GM18873 (cell line): ENCODE results near the gene TAOK2.

Experiments used
- ATAC-seq: cut with Tn5 transposase; IDR thresholded peaks from one replicate; pipeline ENCODE4 v1.9.1; 2021; ENCODE audit warnings: mild to moderate bottlenecking, moderate library complexity, moderate number of reproducible peaks; ENCODE audit not compliant: unreplicated experiment, low FRiP score

TAOK2 gene

DNA sequence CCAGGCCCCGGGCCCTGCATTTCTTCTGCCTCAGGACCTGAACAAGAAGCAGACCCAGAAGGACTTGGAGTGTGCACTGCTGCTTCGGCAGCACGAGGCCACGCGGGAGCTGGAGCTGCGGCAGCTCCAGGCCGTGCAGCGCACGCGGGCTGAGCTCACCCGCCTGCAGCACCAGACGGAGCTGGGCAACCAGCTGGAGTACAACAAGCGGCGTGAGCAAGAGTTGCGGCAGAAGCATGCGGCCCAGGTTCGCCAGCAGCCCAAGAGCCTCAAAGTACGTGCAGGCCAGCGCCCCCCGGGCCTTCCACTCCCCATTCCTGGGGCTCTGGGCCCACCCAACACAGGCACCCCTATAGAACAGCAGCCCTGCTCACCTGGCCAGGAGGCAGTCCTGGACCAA, 12.6 kb downstream of the TAOK2 start:
- no peak for ATAC-seq

DNA sequence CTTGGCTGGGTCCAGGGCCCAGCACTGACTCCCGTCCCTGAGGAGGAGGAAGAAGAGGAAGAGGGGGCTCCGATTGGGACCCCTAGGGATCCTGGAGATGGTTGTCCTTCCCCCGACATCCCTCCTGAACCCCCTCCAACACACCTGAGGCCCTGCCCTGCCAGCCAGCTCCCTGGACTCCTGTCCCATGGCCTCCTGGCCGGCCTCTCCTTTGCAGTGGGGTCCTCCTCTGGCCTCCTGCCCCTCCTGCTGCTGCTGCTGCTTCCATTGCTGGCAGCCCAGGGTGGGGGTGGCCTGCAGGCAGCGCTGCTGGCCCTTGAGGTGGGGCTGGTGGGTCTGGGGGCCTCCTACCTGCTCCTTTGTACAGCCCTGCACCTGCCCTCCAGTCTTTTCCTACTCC, 13.3 kb downstream of the TAOK2 start:
- ATAC-seq, result no peak

DNA sequence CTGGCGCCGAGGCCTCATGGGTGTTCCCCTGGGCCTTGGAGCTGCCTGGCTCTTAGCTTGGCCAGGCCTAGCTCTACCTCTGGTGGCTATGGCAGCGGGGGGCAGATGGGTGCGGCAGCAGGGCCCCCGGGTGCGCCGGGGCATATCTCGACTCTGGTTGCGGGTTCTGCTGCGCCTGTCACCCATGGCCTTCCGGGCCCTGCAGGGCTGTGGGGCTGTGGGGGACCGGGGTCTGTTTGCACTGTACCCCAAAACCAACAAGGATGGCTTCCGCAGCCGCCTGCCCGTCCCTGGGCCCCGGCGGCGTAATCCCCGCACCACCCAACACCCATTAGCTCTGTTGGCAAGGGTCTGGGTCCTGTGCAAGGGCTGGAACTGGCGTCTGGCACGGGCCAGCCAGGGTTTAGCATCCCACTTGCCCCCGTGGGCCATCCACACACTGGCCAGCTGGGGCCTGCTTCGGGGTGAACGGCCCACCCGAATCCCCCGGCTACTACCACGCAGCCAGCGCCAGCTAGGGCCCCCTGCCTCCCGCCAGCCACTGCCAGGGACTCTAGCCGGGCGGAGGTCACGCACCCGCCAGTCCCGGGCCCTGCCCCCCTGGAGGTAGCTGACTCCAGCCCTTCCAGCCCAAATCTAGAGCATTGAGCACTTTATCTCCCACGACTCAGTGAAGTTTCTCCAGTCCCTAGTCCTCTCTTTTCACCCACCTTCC, 13.9 kb downstream of the TAOK2 start:
- ATAC-seq, result no peak

DNA sequence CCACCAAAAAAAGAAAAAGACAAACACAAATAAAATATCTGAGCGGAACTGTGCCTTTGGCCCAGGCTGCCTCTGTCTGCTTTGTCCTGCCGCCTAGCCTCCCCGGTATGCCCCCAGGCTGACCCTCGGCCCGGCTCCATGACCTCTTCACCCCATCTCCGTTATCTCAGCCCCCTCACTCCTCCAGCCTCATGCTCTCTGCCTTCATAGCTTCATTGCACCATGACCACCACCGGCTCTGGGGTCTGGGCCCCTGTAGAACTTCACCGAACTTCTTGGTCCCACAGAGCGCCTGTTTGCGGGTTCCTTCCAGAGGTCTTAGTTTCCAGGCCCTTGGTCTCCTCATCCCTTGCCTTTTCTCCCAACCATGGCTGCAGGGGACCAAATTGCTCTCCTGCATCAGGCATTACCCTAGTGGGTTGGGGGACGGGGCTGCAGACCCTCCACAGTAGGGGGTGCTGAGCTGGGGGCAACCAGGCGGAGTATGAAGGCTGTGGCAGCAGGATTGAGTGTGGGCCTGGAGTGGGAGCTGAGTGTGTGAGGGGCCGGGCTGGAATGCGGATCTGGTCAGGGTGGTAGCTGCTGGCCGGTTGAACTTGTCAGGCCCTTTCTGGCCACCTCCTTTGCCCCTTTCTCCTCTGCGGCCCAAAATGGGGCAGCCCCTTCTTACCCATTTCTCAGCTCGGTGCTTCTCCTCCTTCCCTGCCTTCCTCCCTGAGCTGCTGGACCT, 14.8 kb downstream of the TAOK2 start:
- no peak for ATAC-seq

DNA sequence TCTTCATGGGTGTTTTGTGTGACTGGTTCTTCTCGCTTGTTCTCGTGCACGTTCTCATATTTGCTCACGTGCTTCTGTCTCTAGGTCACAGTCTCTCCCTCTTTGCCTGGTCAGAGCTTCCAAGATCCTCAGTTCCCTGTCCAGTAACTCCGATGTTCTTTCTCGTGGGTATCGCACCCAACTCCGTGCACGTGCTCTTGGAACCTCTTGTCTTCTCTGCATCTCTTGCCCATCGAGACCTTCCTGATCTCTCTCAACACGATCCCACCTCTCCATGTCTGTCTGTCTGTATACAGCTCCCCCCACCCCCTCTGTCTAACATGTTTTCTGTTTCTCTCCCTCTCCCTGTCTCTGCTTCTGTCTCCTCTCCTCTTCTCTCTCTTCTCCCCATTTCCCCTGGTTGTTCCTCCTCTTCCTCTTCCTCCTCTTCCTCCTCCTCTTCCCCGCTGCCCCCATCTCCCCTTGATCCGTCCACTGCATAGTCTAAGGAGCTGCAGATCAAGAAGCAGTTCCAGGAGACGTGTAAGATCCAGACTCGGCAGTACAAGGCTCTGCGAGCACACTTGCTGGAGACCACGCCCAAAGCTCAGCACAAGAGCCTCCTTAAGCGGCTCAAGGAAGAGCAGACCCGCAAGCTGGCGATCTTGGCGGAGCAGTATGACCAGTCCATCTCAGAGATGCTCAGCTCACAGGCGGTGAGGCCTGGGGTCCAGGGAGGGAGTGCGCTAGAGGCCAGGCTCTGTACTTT, 15.6 kb downstream of the TAOK2 start:
- no peak for ATAC-seq

DNA sequence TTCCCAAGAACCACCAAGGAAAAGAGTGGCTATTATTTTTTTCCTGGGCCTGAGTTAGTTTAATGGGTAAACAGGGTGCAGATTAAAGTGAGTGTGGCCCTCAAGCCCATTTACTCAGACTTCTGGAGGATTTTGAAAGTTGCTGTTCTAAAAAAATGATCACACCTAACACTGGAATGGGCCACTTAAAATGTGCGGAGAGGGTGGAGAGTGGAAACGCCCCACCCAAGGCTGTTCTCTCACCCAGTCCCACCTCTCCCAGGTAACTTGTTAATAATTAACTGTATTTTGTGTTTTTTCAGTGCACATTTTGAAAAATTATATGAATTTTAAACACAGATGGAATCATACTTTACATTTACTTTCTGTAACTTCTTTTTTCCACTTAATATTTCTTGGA, 16.4 kb downstream of the TAOK2 start:
- ATAC-seq, result no peak

DNA sequence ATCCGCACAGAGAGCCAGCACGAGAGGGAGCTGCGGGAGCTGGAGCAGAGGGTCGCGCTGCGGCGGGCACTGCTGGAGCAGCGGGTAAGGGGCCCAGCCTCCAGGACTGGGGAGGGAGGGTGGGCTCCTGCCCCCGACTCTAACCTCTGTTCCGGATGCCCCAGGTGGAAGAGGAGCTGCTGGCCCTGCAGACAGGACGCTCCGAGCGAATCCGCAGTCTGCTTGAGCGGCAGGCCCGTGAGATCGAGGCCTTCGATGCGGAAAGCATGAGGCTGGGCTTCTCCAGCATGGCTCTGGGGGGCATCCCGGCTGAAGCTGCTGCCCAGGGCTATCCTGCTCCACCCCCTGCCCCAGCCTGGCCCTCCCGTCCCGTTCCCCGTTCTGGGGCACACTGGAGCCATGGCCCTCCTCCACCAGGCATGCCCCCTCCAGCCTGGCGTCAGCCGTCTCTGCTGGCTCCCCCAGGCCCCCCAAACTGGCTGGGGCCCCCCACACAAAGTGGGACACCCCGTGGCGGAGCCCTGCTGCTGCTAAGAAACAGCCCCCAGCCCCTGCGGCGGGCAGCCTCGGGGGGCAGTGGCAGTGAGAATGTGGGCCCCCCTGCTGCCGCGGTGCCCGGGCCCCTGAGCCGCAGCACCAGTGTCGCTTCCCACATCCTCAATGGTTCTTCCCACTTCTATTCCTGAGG, 17.4 kb downstream of the TAOK2 start:
- no peak for ATAC-seq

DNA sequence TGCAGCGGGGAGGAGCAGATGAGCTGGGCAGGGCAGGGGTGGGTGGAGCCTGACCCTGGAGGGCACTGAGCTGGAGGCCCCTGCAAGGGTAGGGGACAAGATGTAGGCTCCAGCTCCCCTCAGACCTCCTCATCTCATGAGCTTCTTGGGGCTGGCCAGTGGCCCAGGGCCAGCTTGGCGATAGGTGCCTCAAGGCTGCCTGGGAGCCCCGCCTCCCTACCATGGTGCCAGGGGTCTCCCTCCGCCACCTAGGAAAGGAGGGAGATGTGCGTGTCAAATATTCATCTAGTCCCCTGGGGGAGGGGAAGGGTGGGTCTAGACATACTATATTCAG, 17.9 kb downstream of the TAOK2 start:
- no peak for ATAC-seq

DNA sequence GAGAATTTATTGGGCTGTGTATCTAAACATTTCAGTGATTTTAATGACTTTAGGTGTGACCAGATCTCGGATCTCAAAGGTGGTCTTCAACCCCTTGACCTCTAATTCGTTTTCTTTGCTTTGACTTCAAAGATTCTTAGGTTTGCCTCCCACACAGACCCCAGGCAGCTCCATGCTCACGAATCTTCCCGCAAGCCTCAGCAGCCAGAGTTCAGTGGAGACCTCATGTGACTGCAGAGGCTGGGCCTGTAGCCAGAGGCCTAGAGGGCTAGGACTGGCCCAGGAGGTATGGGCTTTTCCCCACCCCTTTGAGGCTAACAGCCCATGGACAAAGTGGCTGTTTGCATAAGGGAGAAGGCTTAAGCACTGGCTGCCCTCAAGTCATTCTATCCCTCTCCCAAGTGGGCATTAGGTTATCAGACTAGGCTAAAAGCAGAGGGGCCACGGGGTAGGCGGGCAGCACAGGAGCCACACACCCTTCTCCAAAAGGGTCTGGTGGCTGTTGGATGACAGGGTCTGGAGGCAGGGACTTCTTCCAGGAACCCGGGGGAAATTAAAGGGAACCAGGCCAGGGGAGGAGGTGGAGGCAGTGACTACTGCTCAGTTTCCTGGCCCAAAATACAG, 18.8 kb downstream of the TAOK2 start:
- ATAC-seq, result no peak

DNA sequence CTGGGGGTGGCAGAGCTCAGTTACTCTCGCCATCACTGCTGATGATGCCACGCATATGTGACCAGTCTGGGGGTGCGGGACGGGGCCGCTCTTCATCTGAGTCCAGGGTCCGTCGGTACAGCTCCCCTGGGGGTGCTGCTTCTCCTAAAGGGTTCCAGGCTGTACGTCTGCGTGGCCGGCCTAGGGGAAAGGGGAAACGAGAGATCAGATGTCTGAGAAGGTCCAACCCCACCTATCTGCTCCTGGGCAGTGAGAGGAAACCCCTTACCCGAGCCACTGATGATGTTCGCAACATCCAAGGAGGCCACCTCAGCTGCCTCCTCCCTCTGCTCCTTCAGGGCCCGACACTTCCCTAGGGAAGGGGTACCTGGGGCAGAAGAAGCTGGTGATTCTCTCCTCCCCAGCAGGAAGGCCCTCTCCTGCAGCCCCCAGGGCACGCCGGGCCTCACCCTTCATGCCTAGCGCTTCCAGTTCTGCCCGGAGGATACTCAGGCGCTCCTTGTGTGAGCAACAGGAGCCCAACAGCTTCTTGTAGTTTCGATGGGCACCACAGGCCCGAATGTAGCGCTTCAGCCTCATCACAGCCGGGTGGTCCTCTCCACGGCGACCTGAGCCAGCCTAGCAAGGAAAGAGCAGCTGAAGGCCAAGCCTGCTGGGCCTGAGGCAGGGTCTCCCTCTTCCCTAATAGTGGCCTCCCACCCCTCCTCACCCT, 19.7 kb downstream of the TAOK2 start:
- no peak for ATAC-seq

DNA sequence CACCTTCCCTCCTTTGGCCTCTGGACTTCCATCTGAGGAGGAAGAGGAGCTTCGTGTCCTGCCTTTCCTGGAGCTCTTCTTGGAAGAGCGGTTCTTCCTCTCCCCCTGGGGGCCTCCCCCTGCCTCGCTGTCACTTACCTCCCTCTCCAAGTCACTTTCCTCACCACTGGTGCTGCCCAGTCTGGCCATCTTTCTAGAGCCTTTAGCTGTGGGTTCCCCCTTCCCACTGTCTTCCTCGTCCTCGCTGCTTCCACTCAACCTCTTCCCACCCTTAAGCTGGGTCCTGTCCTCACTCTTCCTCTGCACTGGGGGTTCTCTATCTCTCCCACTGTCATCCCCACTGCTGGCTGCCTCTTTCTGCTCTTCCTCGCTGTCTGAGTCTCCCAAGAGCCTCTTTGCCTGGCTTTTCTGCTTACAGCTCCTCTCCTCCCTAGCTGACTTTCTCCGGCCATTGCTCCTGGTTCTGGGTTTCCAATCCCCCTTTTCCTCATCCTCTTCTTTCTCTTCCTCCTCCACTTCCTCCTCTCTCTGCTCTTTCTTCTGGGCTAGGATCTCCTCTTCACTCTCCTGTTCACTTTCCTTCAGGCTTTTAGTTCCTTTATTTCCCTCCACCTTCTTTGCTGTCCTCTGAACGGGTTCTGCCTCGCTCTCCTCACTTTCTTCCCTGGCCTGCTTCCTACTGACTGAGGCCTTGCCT, 20.4 kb downstream of the TAOK2 start:
- no peak for ATAC-seq

DNA sequence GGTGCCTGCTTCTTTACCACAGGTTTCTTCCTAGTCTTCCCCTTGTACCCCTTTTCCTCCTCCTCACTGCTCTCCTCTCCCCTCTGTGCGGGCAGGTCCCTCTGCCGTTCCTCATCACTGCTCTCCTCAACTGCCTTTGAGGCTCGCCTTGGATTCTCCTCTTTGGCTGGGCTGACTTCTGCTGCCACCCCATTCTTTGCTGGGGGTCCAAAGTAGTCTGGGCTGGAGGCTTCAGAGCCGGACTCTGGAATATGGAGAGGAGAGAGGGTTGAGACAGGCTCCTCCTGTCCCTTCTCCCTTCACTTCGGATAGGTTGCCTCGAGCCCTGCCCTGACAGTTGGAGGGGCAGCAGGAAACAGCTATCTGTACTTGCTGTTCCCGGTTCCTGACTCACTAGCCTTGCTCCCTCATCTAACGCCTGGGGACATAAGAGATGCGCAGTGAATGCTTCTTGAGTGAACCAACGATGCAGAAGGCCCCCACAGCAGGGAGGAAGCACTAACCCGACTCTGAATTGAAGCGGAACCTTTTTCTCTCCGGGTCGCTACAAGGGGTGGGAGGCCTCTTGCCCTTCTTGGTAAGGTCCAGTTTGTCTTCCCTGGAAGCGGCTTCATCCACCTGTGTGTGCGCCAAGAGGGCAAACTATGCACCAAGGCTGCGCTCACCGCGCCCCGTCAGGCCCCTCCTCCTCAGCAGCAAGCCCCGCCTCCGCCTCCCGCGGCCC, 21.1 kb downstream of the TAOK2 start:
- ATAC-seq, result peak; percentile 24

DNA sequence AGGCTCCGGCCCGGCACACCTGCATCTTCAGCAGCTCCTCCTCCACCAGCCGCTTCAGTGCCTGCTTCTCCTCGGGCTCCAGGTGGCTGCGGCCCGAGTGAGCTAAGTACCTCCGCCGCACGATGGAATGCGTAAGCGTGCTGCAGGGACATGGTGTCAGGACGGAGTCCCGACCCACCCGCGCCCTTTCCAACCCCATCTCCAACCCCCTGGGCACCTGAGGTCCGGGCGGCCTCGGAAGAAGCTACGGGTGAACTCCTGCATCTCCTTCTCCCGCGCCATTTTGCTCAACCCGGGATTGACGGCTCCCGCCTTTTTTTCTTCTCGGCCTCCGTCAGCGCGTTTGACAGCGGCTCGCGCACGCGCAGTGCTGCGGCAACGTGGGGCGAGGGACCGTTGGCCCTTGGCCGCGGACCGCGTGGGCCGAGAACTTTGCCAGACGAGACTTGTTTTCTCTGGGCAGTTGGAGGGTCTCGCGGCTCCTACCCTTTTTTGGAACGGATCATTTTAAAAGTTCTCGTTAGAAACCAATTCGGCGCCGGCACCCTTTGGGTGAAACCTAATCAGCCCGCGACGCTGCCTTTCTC, 21.7 kb downstream of the TAOK2 start, which contains the start of gene HIRIP3:
TSS of gene HIRIP3 (minus strand) at position 294 of the 587 bp plus-strand sequence. CDS start at position 282, 12 bp downstream.
- peak; percentile 38 for ATAC-seq

DNA sequence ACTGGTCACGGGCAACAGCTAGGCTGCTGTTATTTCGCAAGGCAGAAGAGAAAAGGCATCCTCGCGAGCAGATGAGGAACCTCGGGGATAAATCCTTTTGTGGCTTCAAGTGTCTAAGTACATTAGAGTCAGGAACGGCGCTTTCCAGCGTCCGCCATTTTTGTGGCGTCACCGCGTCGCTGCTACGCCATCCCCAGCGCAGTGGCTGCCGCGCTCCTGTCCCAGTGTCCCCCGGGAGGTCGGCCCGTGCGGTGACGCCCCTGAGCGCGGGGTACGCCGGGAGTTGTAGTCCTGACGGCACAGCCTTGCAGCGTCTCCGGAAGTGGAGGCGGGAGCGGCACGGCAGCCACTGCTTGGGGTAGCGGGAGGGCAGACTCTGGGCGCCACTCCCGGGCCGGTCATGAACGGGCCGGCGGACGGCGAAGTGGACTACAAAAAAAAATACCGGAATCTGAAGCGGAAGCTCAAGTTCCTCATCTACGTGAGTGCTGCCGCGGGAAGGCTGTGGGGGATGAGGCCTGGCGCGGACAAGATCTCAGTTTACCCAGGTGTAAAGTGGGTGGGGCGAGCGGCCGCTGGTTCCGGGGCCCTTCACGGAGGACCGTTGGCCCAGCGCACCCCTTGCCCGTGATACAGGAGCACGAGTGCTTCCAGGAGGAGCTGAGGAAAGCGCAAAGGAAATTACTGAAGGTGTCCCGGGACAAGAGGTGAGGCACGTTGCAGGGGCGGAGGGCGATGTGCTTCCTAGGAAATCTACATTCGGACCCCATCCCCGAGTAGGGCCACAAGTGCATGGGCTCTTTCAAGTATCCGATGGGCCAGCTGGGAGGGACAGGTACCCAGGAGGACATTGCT, 22.5 kb downstream of the TAOK2 start, which contains the start of gene INO80E:
TSS of gene INO80E (plus strand) at position 331 of the 855 bp plus-strand sequence. CDS start at position 401, 70 bp downstream.
- peak; percentile 77 for ATAC-seq

DNA sequence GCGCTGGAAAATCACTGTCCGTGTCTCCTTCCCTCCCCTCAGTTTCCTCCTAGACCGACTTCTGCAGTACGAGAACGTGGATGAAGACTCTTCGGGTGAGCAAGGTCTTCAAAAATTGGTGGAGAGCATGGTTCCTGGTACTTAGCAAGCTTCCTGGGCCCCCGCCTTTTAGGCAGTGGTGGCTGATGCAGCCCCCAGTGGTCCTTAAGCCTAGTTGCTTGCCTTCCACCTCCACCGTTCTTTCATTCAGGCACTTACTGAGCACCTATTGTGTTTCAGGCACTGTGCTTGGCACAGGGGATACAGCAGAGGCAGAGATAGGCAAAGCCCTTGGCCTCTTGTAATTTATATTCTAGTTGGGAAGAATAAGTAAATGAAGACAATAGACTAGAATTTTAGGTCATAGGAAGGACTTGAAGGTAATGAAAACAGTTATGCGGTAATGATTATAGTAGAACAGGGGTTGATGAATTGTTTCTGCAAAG, 23.1 kb downstream of the TAOK2 start:
- ATAC-seq, result no peak

DNA sequence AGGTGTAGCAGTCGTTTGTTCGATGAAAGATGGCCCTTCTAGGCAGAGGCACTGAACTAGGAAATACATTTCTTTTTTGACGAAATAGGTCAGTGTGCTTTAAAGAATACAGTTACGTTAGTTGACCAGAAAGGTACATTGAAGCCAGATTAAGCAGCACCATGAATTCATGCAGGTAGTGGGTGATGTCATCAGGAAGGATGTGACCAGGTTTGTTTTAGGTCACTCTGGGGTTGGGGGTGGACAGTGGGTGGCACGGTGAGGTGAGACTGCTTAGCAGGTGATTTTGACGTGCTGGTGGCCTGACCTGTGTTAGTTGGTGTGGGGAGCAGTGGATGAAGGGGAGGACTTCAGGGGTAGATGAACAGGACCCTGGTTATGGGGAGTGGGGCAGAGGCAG, 25.9 kb downstream of the TAOK2 start:
- ATAC-seq, result no peak
